GM08714 (cell line): ENCODE measurements around the gene E2F4.
A peak's percentile ranks its signal among the peaks of the same experiment; 100 is the strongest.

ENCODE experiments used
- H3K4me3 ChIP-seq: fragments of 200-500 bp; sonication (Bioruptor generic); 2 replicates; pipeline ENCODE4 v1.5.1; 2014; ENCODE audit warnings: mild to moderate bottlenecking, low read length, inconsistent platforms
- ZNF274 ChIP-seq: IDR thresholded peaks from 2 replicates; pipeline ENCODE4 v1.6.1; 2012; ENCODE audit warnings: mild to moderate bottlenecking, low read depth, low read length

Gene E2F4

GRCh38 chr16:67245186-67245585, 53.2 kb downstream of the E2F4 start:
- peak overlapping the region; percentile 86; the same call in 1 of the 2 replicates for H3K4me3 ChIP-seq
- no peak for TF ChIP-seq ZNF274

- no peak for TF ChIP-seq ZNF274
- H3K4me3 ChIP-seq = peak overlapping the region; percentile 86; the same call in 1 of the 2 replicates
Observed at GRCh38 chr16:67245674-67246080, 53.7 kb downstream of the E2F4 start.

- TF ChIP-seq ZNF274 = no peak
Observed at GRCh38 chr16:67246081-67246755, 54.3 kb downstream of the E2F4 start.

GRCh38 chr16:67246756-67247191, 54.8 kb downstream of the E2F4 start:
- TF ChIP-seq ZNF274 = no peak
- peak overlapping the region; percentile 86 for H3K4me3 ChIP-seq

More at GRCh38 chr16:67246081-67246755, 54.3 kb downstream of the E2F4 start:
- H3K4me3 ChIP-seq = peak overlapping the region; percentile 86

GRCh38 chr16:67247192-67248072, 55.5 kb downstream of the E2F4 start, which contains the start of gene FHOD1:
TSS of gene FHOD1 (minus strand) at chr16:67247481. CDS start at chr16:67247410, 71 bp downstream.
- H3K4me3 ChIP-seq = peak within 1 kb of the TSS; percentile 86
- TF ChIP-seq ZNF274 = no peak

GRCh38 chr16:67248073-67248400, 56.1 kb downstream of the E2F4 start:
- TF ChIP-seq ZNF274 = no peak
- H3K4me3 ChIP-seq = peak overlapping the region; percentile 57; the same call in 1 of the 2 replicates
